Suppressor macrophage (primary cell): ENCODE data around the gene RUSC2.
A peak's percentile ranks its signal among the peaks of the same experiment; 100 is the strongest.
"Not testable (repeated sequence)": the region's sequence is repeated elsewhere in the genome, so short reads cannot be mapped to it uniquely, and the experiment has no call there.

Experiments used
- DNase-seq, 4 experiments: peaks; one replicate each; pipeline ENCODE4 v3.0.0-alpha.2; 2020 to 2022

RUSC2 gene

DNA sequence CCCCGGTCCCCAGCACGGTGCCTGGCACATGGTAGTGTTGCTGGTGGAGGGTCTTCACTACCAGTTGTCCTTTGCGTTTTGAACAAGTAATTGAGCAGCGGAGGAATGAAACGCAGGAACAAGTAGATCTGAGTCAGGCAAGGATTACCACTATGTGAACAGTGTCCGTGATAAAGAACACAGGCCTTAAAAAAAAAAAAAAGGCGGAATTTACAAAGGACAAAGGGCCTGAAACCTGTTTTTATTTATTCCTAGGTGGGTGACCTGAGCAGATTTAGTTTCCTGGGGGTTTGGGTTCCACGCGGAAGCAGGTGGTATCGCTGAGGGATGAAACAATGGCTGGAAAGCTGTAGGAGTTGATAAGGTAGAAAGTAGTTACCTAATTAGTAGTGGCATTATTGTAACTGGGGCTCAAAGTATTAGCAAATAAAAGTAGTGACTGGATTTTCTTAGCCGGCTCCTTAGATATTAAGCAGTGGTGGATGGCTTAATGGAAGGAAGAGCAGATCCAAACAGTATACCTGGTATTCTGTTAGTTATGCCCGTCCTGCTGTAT is 1.1 kb downstream of the RUSC2 start:
- DNase-seq = no peak

- DNase-seq = not testable (repeated sequence)
Measured at GRCh38 chr9:35493119-35493518, 3.2 kb downstream of the RUSC2 start.

GRCh38 chr9:35495984-35496383 is 6.1 kb downstream of the RUSC2 start:
- DNase-seq = no peak

GRCh38 chr9:35498245-35498644 is 8.3 kb downstream of the RUSC2 start:
- not testable (repeated sequence) for DNase-seq

- no peak for DNase-seq
Measured at GRCh38 chr9:35499029-35499700, 9.3 kb downstream of the RUSC2 start.

GRCh38 chr9:35499701-35500030 is 9.8 kb downstream of the RUSC2 start:
- no peak for DNase-seq

DNA sequence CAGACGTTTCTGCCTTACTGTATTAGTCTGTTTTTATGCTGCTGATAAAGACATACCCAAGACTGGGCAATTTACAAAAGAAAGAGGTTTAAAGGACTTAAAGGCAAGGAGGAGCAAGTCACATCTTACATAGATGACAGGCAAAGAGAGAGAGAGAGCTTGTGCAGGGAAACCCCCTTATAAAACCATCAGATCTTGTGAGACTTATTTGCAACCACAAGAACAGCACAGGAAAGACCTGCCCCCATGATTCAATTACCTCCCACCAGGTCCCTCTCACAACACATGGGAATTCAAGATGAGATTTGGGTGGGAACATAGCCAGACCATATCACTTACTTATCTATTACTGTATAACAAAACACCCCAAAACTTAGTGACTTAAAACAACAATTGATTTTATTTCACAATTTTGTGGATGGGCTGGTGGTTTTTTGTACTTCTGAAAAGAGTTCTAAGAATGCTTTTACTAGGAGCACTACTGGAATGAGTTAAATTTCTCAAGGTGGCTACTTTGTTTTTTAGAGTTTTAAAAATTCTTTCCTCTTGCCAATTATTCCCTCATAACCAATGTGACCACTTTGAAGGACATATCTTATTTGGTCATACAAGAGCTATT is 10.3 kb downstream of the RUSC2 start:
- DNase-seq = no peak

DNA sequence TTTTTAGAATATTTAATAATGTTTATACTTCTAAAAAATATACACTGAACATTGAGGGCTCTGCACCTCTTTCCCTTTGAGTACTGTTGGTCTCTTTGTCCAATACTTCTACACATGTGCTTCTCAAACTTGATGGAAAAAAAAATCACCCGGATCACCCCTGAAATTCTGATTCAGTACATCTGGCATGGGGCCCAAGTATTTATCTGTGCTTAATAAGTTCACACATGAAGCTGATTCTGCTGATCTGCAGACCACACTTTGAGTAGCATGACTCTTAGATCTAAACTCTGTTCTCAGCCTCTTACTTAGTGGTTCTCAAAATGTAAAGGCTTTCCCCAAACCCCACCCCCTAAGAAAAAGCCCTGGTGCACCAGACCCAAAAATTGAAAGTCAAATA is 12.0 kb downstream of the RUSC2 start:
- no peak for DNase-seq

- no peak for DNase-seq
Measured at GRCh38 chr9:35506359-35506758, 16.4 kb downstream of the RUSC2 start.

DNA sequence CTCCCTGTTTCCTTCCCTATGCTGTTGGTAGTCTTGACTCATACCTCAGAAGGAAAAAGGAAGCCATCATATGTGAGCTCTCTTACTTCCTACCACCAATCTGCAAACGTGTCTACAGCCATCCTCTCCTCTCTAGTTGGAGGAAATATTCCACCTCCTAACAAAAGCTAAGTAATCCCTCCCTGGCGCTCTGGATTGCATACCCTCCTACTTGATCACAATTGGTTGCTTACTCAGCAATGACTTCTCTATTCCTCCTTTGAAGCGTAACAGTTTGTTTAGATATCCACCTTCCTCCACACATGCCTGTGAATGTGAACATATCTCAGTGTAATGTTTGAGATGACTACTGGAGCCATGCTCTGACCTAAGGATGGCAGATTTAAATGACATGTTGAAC is 18.2 kb downstream of the RUSC2 start:
- DNase-seq = peak in 2 of 4 experiments; percentile 6 to 12

DNA sequence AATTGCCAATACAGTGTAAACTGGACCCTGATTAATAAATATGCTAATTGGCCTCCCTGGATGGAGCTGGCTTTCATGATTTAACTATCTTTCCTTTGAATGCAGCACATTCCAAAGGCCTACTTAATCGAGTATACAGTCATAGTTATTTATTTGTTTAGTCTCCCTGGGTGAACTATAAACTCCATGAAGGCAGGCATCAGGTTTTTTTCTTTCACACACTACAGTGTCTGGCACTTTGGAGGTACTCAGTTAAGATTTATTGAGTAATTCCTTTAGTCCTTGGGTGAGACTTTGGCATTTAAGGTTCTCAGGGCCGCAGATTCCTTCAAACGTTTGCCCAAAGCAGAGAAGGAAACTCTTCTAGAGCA is 20.5 kb downstream of the RUSC2 start:
- no peak for DNase-seq

GRCh38 chr9:35510754-35511428 is 21.0 kb downstream of the RUSC2 start:
- DNase-seq = no peak

DNA sequence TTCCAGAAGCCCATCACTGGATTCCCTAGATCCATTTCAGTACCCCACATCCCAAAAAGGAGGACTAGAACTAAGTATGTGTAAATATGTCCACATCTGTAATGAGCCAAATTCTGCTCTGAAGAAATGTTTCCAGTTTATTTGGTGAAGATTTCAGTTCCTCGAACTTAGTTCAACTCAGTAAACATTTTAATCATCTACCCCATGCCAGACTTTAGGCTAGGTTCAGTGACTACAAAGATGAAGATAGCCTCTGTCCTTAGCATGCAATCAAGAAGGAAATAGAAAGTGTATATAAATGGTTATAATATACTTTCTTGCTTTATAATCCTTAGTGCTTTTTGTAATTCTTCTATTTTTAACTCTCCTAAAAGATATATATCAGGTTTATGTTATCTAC is 21.5 kb downstream of the RUSC2 start:
- DNase-seq = no peak

DNA sequence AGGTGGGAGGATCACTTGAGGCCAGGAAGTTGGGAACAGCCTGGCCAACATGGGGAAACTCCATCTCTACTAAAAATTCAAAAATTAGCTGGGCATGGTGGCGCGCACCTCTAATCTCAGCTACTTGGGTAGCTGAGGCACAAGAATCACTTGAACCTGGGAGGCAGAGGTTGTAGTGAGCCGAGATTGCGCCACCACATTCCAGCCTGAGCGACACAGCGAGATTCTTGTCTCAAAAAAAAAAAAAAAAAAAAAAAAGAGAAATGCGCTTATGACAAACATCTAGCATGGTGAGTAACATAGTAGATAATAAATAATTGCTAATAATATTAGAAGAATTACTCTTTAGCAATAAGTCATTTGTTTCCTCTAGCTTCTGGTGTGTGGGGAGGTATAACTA is 25.9 kb downstream of the RUSC2 start:
- no peak for DNase-seq

DNA sequence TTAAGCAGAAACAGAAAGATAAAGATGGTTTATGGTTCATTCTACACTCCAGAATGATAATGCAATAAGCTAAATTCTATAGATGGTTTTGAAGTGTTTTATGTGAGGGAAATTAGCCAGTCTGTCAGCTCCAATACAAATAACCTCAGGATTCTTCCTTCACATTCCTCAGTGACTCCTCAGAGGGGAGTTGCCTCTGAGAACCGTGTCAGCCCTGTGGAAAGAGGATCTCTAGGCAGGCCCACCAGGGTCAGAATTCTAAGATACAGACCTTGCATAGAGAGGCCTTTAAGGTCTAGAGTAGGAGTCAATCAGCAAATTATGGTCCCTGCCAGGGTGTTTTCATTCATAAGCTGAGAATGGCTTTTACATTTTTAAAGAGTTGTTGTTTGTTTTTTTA is 26.6 kb downstream of the RUSC2 start:
- no peak for DNase-seq

- no peak for DNase-seq
Measured at GRCh38 chr9:35517131-35517530, 27.2 kb downstream of the RUSC2 start.

- DNase-seq = no peak
Measured at GRCh38 chr9:35517552-35518224, 27.8 kb downstream of the RUSC2 start.

DNA sequence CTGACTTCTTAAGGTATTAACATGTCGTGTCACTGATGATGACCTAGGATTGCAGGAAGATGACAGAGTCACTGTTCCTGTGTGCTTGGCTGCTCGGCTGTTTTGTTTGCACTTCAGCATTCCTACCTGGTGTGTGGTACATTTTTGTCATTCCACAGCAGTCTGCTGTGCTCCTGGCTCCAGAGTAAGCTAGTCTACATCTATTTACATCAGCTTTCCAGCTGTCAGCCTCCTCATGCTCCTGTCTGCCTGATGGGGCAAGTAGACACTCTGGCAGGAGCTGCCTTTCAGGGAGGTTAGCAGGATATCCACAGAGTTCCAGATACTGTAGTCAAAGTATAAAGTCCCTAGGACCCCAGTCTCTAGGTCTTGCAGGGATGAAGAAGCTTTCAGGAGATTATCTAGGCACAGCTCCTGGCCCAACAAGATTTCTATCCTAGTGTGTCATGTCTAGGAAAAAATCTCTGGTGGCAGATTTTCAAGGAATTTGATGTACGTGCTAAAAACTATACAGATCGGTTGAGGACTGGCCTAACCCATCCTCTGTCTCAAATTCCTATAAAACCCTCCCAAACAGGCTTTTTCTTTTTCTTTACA is 28.4 kb downstream of the RUSC2 start:
- no peak for DNase-seq

DNA sequence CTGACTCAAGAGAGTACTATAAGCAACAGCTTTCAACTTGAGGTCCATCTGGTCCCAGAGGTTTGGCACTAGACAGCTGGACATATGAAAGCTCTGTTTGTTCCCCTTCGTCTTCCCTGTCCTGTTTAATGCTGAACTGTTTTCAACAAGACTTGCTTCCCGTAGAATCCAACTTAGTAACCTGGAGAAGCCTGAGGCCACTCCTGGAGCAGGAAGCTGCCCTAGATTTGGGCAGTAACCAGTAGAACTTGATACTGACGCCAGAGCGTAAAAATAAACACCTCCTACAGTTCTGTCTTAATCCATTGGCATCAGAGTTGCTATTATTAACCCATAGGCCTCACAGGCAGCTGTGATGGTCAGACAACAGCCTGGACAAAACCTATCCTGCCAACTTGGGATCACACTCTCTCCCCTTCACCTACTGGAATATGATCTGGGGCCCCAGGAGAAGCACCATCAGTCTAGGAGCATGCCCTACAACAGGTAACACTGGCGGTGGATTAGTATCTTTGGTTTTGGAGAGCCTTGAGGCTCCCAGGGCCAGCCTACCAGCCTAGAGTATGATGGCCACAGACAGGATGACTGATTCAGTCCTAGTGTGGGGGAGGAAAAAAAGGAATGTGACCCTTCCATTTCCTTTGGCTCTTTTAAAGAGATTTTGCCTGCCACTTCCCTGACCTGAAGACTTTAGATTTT is 29.2 kb downstream of the RUSC2 start:
- DNase-seq = peak in 3 of 4 experiments; percentile 31 to 51 (median 44)

DNA sequence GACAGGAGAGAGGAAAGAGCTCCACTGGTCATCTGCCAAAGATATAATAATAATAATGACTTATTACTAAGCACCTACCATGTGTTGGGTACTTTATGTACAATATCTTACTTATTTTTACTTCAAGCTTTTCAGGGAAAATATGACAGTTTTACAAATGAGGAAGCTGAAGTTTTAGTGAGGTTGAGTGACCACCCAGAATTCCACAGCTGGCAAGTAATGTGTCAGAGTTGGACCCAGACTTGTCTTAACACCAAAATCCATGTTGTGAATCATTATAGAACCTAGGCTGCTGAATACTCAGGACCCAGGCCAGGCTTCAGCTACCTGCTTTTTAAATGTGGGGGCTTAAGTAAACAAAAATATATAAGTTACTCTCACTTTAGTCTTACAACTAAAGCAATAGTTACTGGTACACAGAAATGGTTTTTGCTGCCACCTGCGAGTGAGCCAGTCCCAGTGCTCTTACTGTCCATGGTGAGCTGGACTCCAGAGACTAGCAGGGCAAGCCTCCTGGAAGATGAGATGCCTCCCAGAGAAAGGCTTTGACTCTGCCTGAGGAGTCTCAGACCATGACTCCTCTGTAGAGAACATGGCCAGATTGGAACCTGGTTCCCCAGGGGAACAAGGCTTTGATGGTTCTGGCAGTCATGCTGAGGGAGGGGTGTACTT is 29.9 kb downstream of the RUSC2 start:
- peak; percentile 20 to 52 (median 32) for DNase-seq

- no peak for DNase-seq
Measured at GRCh38 chr9:35520364-35520710, 30.4 kb downstream of the RUSC2 start.

GRCh38 chr9:35521708-35522107 is 31.8 kb downstream of the RUSC2 start:
- DNase-seq = no peak
